ENCODE data around the gene HOXA5.

HOXA5 gene

GRCh38 chr7:27091941-27092818 lies 51.3 kb downstream of the HOXA5 start:
- no peak for DNase-seq

- no peak for DNase-seq
Measured at GRCh38 chr7:27091105-27091504, 52.4 kb downstream of the HOXA5 start.

Data from stimulated activated naive CD4-positive, alpha-beta T cell (primary cell).